ENCODE measurements around the gene IFFO2. TPM values are rescaled to one million over a fixed set of nuclear protein-coding genes. Genes with fewer than 3 reads are reported as not detected.

The IFFO2 gene
- total RNA-seq, 2 donors from 2014 or later, result 2.3 to 14.0 TPM

- Histone ChIP-seq H3K4me1 (no peaks in the 10 kb centered on the region), H3K27ac (no peak overlapping the region), H3K36me3 (peaks cover 7% of the 10 kb centered on the region), H3K27me3 (no peaks in the 10 kb centered on the region), H3K9me3 (no peaks in the 10 kb centered on the region), H3K4me3 (no peak overlapping the region)
- DNase-seq (ENCODE audit: low spot score), result no peak
- TF ChIP-seq, protein P1, sequence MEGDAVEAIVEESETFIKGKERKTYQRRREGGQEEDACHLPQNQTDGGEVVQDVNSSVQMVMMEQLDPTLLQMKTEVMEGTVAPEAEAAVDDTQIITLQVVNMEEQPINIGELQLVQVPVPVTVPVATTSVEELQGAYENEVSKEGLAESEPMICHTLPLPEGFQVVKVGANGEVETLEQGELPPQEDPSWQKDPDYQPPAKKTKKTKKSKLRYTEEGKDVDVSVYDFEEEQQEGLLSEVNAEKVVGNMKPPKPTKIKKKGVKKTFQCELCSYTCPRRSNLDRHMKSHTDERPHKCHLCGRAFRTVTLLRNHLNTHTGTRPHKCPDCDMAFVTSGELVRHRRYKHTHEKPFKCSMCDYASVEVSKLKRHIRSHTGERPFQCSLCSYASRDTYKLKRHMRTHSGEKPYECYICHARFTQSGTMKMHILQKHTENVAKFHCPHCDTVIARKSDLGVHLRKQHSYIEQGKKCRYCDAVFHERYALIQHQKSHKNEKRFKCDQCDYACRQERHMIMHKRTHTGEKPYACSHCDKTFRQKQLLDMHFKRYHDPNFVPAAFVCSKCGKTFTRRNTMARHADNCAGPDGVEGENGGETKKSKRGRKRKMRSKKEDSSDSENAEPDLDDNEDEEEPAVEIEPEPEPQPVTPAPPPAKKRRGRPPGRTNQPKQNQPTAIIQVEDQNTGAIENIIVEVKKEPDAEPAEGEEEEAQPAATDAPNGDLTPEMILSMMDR (IDR thresholded peaks at IDR 0.05), result no peak
These were observed 76.6 kb downstream of the IFFO2 start for GRCh38 chr1:18879791-18880309.

DNA sequence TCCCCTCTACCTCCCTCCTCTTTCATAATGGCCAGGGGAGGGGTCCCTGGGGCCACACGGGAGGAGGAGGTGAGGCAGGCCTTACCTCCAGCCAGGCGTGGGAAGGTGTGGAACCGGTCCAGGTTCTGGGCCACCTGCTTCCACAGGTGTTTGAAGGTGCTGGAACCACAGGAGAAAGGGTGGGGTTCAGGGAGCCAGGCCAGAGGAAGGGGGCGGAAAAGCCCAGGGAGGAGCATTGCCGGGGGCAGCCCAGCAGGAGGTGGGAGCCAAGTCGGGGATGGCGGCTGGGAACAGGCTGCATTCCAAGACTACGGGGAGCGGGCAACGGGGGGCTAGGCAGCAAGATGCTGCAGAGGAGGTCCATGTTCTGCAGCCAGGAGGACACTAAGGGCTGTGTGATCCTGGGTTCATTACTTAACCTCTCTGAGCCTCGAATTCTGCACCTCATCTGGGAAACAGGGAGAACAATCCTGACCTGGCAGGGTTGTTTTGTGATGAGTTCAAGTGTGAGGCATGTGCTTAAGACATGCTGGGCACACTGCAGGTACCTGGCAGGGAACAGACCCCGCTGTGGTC, 77.2 kb downstream of the IFFO2 start:
- no peaks in the 10 kb centered on the region for H3K4me1 ChIP-seq
- no peak overlapping the region for H3K27ac ChIP-seq
- TF ChIP-seq, protein P1 (IDR thresholded peaks at IDR 0.05), result no peak
- H3K27me3 ChIP-seq, result no peaks in the 10 kb centered on the region
- peaks cover 7% of the 10 kb centered on the region for H3K36me3 ChIP-seq
- H3K4me3 ChIP-seq, result no peak overlapping the region
- no peak for DNase-seq (ENCODE audit: low spot score)
- H3K9me3 ChIP-seq, result no peaks in the 10 kb centered on the region

DNA sequence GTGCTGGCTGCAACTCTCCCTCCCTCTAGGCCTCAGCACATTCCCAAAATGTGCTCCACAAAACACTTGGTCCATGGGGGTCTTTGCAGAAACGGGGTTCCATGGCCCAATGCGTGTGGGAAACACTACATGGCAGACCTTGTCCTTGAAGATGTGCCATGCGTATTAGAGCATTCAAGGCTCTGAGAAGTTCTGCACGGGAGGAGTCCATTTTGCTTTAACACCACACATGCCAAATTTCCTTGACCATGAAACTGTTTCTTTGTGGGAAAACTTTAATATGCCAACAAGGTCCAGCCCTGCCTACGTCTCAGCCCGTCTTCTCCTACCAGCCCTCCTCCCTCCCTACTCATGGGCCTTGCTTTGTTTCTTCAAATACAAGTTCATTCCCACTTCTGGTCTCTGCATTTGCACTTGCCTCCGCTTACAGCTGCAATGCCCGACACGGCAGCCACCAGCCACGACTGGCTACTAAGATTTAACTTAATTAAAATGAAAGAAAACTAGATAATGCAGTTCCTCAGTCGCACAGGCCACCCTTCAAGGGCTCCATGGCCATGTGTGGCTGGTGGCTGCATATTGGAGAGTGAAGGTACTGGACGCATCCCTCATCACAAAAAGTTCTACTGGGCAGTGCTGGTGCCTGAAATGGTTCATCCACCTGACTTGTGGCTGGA, 77.8 kb downstream of the IFFO2 start:
- Histone ChIP-seq H3K9me3 (no peaks in the 10 kb centered on the region), H3K27ac (no peak overlapping the region), H3K4me1 (no peaks in the 10 kb centered on the region), H3K36me3 (peaks cover 7% of the 10 kb centered on the region), H3K4me3 (no peak overlapping the region), H3K27me3 (no peaks in the 10 kb centered on the region)
- TF ChIP-seq, protein P1 (IDR thresholded peaks at IDR 0.05), result no peak
- no peak for DNase-seq (ENCODE audit: low spot score)

GRCh38 chr1:18877282-18877681, 79.2 kb downstream of the IFFO2 start:
- DNase-seq (ENCODE audit: low spot score), result no peak
- H3K36me3 ChIP-seq, result no peaks in the 10 kb centered on the region
- TF ChIP-seq, protein P1 (IDR thresholded peaks at IDR 0.05), result no peak

DNA sequence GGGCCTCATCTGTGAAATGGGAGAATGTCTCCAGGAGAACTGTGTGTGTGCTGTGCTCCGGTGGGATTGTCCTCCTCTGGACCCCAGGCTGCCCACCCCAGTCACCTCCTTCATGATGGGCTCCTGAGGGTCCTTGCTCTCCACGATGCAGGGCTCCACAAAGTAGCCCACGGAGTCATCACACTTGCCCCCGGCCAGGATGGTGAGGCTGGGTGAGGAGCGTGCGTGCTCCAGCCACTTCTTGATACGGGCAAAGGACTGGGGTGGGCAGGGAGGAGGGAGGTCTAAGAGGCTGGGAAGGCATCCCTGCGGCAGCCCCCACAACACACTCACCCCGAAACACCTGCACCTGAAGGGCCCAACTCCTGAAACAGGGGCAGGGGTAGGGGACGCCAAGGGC, 80.3 kb downstream of the IFFO2 start:
- TF ChIP-seq, protein P1 (IDR thresholded peaks at IDR 0.05), result no peak
- no peak overlapping the region for H3K4me3 ChIP-seq
- no peak for DNase-seq (ENCODE audit: low spot score)
- no peaks in the 10 kb centered on the region for H3K36me3 ChIP-seq
- no peaks in the 10 kb centered on the region for H3K9me3 ChIP-seq
- H3K27ac ChIP-seq, result no peak overlapping the region
- H3K4me1 ChIP-seq, result no peaks in the 10 kb centered on the region
- no peaks in the 10 kb centered on the region for H3K27me3 ChIP-seq

More at GRCh38 chr1:18877282-18877681, 79.2 kb downstream of the IFFO2 start:
- no peaks in the 10 kb centered on the region for H3K27me3 ChIP-seq
- H3K27ac ChIP-seq, result no peak overlapping the region
- H3K4me3 ChIP-seq, result no peak overlapping the region
- no peaks in the 10 kb centered on the region for H3K4me1 ChIP-seq
- H3K9me3 ChIP-seq, result no peaks in the 10 kb centered on the region

All from right atrium auricular region (tissue), 2 donors.